ENCODE results near the gene JUN.

JUN gene

DNA sequence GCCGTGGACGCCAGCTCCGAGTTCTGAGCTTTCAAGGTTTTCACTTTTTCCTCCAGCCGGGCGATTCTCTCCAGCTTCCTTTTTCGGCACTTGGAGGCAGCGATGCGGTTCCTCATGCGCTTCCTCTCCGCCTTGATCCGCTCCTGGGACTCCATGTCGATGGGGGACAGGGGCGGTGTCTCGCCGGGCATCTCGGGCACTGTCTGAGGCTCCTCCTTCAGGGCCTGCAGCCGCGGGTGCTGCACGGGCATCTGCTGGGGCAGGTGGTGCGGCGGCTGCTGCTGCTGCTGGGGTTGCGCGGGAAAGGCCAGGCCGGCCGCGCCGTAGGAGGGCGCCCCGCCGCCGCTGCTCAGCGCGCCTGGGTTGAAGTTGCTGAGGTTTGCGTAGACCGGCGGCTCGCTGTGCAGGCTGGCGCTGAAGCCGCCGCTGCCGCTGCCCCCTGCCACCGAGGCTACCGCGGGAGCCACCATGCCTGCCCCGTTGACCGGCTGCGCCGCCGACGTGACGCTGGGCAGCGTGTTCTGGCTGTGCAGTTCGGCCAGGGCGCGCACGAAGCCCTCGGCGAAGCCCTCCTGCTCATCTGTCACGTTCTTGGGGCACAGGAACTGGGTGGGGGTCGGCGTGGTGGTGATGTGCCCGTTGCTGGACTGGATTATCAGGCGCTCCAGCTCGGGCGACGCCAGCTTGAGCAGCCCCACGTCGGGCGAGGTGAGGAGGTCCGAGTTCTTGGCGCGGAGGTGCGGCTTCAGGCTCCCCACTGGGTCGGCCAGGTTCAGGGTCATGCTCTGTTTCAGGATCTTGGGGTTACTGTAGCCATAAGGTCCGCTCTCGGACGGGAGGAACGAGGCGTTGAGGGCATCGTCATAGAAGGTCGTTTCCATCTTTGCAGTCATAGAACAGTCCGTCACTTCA is 1.4 kb downstream of the JUN start:
- DNase-seq = peak; percentile 23

DNA sequence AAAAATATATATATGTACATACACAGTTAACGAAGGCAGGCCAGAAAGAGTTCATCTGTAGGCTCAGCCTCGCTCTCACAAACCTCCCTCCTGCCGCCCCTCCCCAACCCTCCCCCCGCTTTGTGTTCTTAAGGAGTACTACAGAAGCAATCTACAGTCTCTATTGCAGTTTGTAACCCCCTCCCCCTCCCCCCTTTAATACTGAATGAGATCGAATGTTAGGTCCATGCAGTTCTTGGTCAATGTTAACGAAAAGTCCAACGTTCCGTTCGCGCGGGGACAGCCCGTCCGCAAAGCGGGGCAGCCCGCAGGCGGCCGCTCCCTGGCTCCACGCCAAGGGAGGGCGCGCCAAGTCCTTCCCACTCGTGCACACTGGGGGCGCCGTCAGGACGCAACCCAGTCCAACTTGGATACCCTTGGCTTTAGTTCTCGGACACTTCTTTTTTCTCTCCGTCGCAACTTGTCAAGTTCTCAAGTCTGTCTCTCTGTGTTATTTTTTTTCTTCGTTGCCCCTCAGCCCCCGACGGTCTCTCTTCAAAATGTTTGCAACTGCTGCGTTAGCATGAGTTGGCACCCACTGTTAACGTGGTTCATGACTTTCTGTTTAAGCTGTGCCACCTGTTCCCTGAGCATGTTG is 2.2 kb downstream of the JUN start:
- peak; percentile 18 for DNase-seq

DNA sequence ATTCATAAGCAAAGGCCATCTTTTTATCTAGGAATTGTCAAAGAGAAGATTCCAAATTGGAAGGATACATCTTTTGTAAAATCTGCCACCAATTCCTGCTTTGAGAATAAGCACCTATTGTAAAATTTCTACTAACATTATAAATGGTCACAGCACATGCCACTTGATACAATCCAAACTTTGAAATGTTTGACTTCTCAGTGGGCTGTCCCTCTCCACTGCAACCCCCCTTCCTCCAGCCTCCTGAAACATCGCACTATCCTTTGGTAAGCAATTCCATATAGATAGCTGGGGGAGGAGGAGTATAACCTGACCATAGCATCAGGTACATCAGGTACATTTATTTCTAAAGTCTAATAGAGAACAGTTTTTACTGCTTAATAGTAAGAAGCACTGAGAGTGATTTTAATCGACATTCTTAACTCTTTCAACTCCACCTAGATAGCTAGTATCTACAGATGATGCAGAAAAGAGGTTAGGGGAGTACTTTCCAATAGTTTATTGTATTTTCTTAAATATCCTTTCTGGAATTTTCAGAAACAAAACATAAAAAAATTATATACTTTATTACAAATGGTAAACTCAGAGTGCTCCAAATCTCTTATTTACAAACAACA is 2.9 kb downstream of the JUN start:
- DNase-seq = no peak

DNA sequence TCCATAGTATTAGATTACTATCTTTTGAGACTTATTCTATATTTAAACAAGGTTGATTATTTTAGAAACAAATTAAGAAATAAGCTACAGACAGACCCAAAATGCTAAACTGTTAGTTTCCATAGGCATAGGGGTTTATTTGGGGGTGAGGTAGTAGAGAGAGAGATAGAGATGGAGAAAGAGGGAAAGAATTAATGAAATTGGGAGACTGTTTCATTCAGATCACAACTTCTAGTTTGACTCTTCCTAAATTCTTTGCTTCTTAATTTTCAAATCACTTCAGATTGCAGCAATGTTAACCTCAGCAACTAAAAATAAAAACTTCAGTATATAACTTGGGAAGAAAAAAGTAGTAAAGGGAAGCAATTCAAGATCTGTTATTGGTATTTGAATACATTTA is 3.4 kb downstream of the JUN start:
- DNase-seq = no peak

DNA sequence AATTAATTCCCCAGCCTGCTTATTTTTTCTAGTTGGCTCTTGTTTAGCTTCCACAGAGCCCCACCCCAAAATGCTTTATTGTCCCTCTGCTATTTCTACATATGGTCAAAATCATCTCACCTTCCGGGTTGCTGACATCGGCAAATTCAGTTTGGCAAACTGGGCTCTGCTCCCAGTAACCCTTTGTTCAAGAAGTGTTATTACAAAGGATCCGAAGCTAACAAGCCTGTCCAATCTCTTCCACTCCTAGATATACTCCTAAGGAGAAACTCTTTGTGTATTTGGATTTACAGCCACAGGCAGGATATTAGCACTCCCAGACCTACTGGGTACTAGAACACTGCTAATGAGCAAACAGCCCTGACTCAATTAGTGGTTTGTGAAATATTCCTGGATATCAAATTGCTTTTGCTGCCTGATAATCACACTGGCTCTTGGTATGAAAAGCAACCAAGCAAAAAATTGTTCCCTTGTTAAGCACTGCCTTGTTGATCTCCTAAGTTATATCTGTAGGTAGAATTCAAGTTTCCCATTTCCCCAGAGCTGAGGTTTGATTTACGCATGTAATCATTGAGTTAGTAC is 4.0 kb downstream of the JUN start:
- no peak for DNase-seq

DNA sequence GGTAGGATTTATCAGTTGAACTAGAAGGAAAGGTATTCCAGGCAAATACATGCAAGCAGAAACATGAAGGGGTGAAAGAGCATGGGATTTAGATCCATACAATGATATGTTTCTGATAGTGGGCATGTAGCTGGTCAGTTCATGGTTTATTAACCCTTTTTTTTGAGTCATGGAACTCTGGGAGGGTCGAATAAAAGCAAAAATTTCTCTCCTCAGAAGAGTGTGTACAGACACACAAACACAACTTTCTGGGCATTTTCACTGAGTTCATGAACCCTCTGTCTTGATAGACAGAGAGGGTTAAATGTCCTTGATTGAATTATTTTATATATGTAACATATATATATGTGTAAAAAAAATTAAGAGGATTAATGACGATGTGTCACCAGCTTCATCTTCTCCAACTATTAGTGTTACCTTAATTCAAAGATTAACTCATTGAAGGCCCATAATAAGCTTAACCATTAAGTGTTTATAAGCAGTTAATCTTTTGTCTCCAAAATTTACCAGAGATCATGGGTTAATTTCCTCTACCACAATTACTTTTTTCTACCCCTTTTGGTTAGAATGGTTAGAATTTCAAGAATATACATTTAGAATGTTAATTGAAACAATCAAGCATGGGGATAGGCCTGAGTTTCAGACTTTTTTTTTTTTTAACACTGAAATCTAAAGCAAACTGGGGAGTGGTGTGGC is 4.6 kb downstream of the JUN start:
- no peak for DNase-seq

DNA sequence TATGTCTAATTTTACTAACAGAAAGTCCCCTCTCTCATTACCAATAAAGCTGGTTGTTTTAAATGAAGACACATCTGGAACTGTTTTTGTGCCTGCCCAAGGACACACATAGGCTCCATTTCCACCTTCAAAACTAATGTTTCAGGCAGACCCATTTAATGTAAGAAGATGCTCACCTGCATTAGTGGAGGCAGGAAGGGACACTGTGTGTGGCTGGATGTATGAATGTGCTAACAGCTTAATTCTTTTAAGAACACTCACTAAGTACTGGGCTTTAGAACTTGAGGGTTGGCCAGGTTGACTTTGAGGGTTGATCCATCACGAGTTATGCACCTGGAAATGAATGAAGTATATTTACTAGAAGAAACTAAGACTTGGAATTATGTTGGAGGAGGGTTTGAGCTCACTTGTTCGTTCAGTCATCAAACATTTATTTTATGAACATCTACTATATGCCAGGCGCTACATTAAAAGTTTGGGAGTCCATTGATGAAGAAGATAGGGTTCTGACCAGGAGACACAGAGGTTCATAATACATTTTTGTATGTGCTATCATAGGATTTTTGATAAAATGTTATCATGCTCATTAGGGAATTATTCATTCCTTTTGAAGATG is 5.4 kb downstream of the JUN start:
- no peak for DNase-seq

DNA sequence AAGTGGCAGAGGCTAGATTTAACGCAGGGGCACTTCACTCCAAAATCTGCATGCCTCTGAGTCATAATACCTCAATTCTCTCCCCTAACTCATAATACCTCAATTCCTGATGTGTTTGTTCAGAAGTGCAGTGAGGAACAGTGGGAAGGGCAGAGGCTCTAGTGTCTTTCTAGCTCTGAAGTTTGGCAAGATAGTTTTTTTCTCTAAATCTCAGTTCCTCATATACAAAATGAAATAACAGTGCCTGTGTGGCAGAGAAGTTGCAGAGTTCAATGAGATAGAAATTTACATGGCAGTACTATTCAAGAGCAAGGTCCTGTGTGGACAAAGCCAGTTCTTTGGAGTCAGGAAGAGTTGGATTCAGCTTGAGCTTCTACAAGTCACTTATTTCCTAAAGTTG is 9.8 kb downstream of the JUN start:
- no peak for DNase-seq

DNA sequence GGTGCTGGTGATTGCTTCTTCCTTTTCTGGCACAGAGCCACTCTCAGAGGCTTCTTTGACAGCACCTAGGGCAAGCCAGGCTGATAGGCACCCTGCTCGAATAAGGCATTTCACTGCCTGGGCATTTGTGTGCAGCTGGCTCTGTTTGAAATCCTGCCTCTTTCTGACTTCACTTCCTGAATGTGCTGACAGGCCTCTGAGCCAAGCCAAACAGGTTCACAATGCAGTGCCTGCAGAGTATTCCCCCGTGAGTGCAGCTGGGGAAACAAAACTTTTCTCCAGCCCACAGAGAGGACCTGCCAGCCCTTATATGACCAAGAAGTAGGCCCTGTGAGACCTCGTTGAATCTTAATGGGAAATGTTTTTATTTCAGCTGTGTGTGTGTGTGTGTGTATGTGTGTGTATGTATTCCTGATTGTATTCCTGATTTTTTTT is 10.4 kb downstream of the JUN start:
- no peak for DNase-seq

DNA sequence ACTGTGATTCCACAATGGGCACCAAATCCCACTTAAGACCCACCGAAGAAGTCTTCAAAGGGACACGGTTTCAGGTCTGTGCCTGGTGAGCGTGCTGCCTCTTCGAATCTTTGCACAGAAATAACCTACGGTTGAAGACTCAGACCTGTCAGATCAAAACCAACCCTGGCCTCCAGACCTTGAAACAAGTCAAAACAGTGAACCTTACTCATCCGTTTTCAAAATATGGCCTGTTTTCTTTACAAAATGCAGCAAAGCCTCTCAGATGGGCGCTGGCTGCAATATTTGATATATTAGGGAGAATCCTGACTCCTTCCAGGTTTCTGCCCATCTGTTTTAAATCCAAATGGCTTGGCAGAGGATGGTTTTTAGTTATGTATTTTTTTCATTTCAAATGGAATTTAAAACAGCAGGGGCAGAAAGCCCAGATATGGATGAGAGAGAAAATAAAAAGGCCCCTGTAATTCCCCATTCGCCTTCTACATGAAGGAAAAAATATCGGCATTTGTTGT is 14.0 kb downstream of the JUN start:
- DNase-seq = no peak

DNA sequence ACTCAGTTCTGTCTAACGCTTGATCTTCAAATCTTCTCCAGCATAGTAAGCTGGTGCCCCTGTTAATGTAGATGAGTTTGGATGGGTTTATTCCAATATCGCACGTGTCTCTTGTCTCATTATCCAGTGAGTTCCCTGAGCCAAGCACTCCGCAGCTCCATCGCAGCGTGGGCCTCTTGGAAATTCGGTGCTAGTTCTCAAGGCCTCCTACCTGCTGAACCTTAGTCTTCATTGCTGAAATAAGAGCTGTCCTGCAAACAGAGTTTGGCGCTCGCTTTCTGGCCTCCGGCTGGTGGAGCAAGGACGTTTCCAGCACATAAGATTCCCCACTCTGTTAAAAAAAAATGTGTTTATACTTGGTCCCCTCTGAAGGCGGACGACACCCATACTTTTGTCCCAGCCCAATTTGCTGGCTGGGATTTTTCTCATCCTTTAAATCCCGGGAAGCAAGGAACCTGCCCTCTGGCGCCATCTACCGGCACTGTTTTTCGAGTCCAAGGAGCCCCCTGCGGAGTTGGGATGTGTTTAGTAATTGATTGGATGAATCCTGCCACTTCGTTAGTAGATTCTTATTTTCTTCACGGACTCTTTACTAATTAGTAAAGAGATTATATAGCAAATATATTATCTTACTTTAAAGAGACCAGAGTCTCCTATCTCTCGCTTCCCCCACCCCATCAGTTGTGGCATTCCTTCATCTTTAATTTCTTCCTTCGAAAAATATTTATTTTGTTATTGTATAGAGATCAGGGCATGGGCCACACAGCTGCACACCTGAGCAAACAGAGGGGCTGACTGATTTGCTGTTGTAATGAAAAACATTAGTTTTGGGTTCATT is 14.7 kb downstream of the JUN start:
- peak; percentile 5 for DNase-seq

DNA sequence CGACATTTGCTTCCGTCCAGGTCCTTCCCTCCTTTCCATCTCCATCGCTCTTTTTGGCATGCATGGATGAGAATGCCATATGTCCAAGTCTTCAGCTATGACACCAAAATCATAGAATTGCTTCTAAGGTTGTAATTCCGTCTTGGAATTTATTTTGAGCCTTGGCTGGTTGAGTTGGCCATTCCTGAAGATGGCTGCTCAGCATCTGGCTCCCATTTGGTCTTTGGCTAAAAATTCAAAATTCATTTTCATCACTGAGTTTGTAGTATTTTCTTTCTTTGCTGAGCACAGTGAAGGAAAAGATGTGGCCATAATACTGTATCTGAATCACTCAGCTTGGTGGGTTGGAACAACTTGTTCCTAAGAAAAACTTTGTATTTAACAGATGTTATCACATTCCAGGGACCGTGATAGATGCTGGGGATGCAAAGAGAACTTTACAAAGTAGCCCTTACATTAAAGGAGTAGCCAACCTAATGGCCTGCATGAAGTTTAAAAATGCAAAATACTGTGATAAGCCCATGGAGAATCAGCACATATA is 15.6 kb downstream of the JUN start:
- no peak for DNase-seq

DNA sequence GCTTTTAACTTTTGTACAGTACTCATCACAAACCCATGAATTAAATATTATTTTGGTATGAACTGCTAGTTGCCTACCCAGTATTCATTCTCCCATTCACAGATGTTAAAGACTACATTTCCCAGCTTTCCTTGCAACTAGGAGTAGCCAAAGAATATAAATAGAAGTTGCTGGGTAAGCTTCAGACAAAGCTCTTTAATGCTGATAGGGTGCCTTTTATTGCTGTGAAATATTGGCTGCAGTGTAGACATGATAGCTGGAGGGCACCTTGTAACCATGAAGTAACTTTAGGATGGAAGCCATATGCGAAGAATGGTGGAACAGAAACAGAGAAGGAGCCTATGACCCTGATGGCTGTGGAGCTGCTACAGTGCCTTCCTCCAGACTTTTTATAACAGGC is 16.7 kb downstream of the JUN start:
- no peak for DNase-seq

DNA sequence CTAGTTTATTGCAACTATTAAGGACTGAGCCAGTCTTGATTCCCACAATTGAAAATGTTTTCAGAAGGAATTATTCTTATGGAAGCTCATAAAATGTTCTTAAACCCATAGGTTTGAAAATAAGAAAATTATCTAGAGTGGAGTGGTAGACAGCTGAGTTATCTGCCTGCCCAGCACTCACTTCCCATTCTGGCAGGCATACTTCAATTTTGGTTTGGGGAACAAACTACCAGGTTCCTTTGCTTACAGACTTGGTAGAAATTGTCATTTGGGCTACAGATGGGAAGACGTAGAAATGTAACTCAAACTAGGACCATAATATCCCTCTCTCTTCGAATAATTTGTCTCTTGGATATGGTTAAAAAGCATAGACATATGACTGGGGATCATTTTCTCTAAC is 18.4 kb downstream of the JUN start:
- no peak for DNase-seq

DNA sequence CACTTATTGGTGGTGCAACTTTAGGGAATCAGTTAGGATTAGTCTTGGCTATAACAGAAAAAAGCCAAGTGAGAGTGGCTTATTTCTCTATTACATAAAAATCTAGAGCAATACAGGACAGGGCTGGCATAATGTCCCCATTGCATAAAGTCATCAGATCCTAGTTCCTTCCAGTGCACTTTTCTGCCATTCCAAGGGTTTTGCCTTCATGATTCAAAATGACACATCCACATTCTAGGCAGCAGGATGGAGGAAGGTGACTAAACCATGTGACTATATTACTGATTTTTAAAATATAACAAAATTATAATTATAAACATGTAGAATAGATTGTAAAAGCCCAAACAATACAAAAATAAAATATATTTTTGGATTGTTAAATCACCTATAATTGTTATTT is 18.8 kb downstream of the JUN start:
- DNase-seq = no peak

DNA sequence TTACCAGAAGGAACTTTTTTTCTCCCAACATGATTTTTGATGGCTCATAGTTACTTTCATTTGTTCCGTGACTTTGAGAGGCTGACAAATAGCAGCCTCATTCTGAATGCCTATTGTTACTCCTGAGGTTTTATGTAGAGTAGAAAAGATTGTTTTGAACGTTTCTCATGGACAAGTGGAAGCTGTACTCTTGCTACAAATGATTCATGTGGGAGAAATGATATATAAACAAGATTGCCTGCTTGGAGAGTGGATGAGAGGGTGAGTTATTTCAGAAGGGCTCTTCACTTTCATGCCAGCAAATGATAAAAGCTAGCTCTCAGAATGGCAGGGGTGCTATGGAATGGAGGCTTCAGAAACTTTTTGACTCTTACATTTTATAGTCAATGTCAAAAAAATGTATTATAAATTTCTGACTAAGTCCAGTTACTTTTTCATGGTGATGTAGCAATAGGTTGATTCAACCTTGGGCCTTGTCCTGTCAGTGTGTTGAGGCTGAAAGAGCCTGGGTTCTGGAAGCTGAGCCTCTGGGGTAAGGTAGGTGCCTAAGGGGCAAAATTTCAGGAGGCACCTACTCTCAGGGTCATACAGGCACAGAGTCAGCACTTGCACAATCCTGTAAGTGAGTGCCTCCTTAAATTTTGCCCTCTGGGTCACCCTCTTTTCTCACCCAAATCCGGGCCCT is 19.4 kb downstream of the JUN start:
- DNase-seq = no peak

DNA sequence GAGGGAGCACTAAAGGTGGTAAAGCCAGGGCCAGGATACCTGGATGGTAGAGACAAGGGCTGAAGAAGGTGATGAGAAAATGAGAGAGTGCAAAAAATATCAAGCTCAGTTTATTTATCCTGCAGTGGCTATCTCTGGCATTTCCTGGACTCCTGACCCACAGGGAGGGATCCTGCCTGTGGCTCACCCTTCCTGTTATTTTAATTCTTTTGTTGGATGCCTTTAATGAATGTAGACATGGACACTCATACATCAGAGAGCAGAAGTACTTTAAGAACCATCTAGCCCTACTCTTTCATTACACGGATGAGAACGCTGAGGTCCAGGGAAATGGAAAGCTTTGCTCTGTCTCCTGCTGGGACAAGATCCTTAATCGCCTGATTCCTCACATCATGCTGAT is 20.6 kb downstream of the JUN start:
- DNase-seq = no peak

DNA sequence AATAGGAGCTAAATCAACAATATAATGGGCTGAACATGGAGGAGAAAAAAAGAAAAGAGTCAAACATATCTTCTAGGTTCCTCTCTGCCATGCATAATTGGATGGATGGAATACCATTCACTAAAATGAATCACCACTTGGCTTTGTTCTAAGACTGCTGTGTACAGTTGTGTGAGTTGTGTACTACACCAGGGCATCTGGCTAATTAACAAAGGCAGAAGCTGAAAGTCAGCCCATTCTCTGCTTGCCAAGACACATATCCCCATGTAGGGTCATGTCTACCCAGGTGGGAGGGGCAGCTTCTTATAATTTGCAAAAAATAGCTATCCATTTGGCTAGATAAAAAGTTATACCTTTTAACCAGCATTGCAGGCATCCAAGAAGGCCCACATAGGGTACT is 21.0 kb downstream of the JUN start:
- DNase-seq = no peak

DNA sequence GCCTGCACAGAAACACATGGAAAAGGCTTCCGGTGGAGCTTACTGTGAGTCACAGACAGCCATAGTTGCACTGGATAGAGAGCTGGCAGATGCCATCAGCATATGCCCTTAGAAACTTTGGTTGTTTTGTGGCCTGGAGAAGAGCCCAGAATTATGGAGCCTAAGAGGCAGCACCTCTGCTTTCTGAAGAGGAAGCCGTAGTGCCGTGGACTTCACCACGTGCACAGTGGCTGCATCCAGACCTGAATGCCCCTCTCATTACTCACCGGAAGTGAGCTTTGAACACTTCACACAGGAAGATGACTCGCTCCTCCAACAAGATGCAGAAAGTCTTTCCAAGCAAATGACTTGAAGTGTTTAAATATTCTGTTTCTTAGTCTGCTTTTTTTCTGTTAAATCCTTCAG is 28.4 kb downstream of the JUN start:
- peak; percentile 41 for DNase-seq

DNA sequence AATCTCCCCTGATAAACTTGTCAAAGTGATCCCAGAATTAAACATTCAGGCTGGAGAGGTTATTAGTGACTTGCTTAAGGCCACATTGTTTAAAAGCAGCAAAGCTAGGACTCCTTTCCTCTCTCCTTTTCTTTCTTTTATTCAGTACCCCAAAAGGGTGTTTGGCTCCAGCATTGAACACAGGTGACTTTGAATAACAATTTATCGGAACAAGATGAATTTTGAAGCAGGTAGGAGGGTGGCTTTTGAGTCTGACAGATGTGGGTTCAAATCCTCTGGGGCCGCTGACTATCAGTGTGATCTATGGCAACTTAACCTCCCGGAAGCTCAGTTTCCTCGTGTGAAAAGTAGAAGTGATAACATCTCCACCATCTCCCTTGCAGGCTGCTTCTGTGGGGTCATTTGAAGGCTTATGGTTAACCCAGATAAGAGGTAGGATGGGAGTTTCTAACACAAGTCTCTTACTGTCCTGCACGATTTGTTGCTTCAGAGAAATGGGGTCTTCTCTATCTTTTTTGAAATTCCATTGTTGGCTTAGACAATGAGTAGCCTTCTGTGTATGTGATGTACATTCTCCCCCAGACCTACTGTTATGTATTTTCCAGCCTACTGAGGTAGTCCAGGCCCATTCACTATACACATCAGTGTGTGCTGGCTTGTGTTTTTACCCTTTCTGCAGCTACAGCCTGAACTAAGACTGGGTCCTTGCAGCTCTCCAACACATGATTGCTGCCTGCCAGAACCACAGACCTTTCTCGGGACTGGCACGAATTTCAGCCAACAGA is 29.0 kb downstream of the JUN start:
- DNase-seq = no peak

All from stimulated activated naive CD4-positive, alpha-beta T cell treated with Interleukin-2 at 50 U/mL for 16 hours (primary cell).